ENCODE measurements around the gene TNS1. TPM values are rescaled to one million over a fixed set of nuclear protein-coding genes. Genes with fewer than 3 reads are reported as not detected.
A peak's percentile ranks its signal among the peaks of the same experiment; 100 is the strongest.

The TNS1 gene
- polyA plus RNA-seq, 1 donor from 2014 or later = not detected

DNA sequence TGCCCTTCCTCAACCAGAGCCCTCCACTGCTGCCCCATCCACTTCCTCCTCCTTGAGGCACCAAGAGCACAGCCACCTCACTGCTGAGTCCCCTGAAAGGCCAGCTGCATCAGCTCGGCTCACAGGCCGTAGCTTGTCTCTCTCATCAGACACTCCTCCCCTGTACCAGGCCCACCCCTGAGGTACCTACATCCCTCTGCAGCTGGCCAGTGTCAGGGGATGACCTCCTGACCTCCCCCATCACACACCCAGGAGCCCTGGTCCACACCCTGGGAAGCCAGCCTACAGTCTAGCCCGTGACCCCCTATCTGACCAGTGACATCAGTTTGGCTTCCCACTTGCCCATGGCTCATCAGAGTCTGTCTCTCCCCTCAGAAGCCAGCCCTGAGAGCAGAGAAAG is 205.6 kb downstream of the TNS1 start:
- no peaks in the 10 kb centered on the region for H3K9me3 Mint-ChIP-seq
- H3K27me3 Mint-ChIP-seq = no peaks in the 10 kb centered on the region
- H3K27ac Mint-ChIP-seq = no peak overlapping the region
- peaks cover 9 to 15% (median 13%) of the 10 kb centered on the region in 3 donors for H3K4me1 Mint-ChIP-seq
- peaks cover 3% of the 10 kb centered on the region for H3K36me3 Mint-ChIP-seq
- no peak overlapping the region for H3K4me3 Mint-ChIP-seq

GRCh38 chr2:217795706-217796465 is 206.9 kb downstream of the TNS1 start:
- H3K27ac Mint-ChIP-seq = peak overlapping the region in 1 of 3 donors; percentile 31
- H3K9me3 Mint-ChIP-seq = peaks cover 0 to 1% (median 0%) of the 10 kb centered on the region in 3 donors
- no peaks in the 10 kb centered on the region for H3K27me3 Mint-ChIP-seq
- peaks cover 9 to 17% (median 17%) of the 10 kb centered on the region in 3 donors for H3K4me1 Mint-ChIP-seq
- peaks cover 1% of the 10 kb centered on the region for H3K36me3 Mint-ChIP-seq
- H3K4me3 Mint-ChIP-seq = no peak overlapping the region

DNA sequence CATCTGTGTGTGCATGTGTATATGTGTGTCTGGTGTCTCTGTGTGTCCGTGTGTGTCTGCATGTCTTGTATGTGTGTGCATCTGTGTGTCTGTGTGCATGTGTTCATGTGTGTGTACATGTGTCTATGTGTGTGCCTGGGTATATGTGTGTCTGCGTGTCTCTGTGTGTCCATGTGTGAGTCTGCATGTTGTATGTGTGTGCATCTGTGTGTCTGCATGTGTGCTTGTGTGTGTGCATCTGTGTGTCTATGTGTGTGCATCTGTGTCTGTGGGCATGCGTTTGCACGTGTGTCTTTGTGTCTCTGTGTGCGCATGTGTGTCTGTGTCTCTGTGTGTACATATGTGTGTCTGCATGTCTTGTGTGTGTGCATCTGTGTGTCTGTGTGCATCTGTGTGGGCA is 207.7 kb downstream of the TNS1 start:
- no peaks in the 10 kb centered on the region for H3K27me3 Mint-ChIP-seq
- H3K4me3 Mint-ChIP-seq = no peak overlapping the region
- H3K27ac Mint-ChIP-seq = no peak overlapping the region

GRCh38 chr2:217794133-217794986 is 208.4 kb downstream of the TNS1 start:
- H3K27me3 Mint-ChIP-seq = no peaks in the 10 kb centered on the region
- H3K9me3 Mint-ChIP-seq = peaks cover 0 to 1% (median 0%) of the 10 kb centered on the region in 3 donors
- no peak overlapping the region for H3K4me3 Mint-ChIP-seq
- H3K4me1 Mint-ChIP-seq = peaks cover 19% of the 10 kb centered on the region in 3 donors
- no peaks in the 10 kb centered on the region for H3K36me3 Mint-ChIP-seq
- H3K27ac Mint-ChIP-seq = no peak overlapping the region

More for the DNA sequence above, 207.7 kb downstream of the TNS1 start:
- Mint-ChIP-seq H3K36me3 (no peaks in the 10 kb centered on the region), H3K9me3 (peaks cover 0 to 1% (median 0%) of the 10 kb centered on the region in 3 donors), H3K4me1 (peaks cover 17 to 22% (median 19%) of the 10 kb centered on the region in 3 donors)

- Mint-ChIP-seq H3K4me1 (peaks cover 13 to 16% (median 13%) of the 10 kb centered on the region in 3 donors), H3K27ac (no peak overlapping the region), H3K9me3 (peaks cover 0 to 1% (median 0%) of the 10 kb centered on the region in 3 donors), H3K27me3 (no peaks in the 10 kb centered on the region), H3K36me3 (no peaks in the 10 kb centered on the region), H3K4me3 (no peak overlapping the region)
These were observed 209.1 kb downstream of the TNS1 start for GRCh38 chr2:217793566-217794132.

DNA sequence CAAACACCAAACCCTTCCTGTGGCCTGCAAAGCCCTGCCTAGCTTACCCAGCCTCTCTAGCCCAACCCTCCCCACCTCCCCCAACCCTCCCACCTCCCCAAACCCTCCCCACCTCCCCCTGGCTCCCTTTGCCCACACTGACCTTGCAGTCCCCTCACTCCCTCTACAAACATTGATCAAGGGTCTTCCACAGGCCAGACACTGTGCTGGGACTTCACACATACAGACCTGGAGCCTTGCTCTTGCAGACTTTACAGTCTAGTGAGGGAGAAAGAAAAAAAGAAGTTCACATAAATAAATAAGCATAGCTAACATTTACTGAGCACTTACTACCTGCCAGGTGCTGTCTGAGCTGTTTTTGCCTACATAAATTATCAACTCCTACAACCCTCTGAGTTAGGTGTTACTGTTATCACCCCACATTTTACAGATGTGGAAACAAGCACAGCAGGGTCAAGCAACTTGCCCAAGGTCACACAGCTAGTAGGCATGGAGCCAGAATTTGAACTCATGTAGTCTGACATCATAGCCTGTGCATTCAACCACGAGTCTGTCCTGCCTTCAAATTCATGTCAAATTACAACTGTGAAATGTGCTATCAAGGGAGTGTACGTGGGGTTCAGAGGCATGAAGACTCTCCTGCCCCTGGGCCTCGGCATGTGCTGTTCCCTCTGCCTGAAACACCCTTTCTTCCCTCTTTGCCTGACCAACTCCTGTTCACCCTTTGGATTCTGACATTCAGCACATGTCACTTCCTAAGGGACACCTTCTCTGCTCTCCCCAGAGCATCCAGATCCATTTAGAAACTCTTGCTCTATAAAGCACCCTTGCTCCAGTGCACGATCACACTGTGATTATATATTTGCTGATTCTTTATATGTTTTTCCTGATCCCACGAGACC is 209.9 kb downstream of the TNS1 start:
- no peaks in the 10 kb centered on the region for H3K27me3 Mint-ChIP-seq
- peaks cover 11 to 16% (median 13%) of the 10 kb centered on the region in 3 donors for H3K4me1 Mint-ChIP-seq
- H3K4me3 Mint-ChIP-seq = no peak overlapping the region
- no peaks in the 10 kb centered on the region for H3K36me3 Mint-ChIP-seq
- peak overlapping the region in 1 of 3 donors; percentile 2 for H3K27ac Mint-ChIP-seq
- H3K9me3 Mint-ChIP-seq = peaks cover 0 to 1% (median 0%) of the 10 kb centered on the region in 3 donors

- Mint-ChIP-seq H3K36me3 (no peaks in the 10 kb centered on the region), H3K27ac (no peak overlapping the region), H3K9me3 (peaks cover 0 to 1% (median 0%) of the 10 kb centered on the region in 3 donors), H3K27me3 (no peaks in the 10 kb centered on the region), H3K4me3 (no peak overlapping the region), H3K4me1 (peaks cover 7 to 13% (median 7%) of the 10 kb centered on the region in 3 donors)
These were observed 211.2 kb downstream of the TNS1 start for GRCh38 chr2:217791551-217791950.

GRCh38 chr2:217790681-217791392 is 212.0 kb downstream of the TNS1 start:
- Mint-ChIP-seq H3K4me3 (peak overlapping the region; percentile 18 to 90 (median 80)), H3K9me3 (peaks cover 0 to 1% (median 0%) of the 10 kb centered on the region in 3 donors), H3K36me3 (no peaks in the 10 kb centered on the region), H3K4me1 (peaks cover 7 to 13% (median 7%) of the 10 kb centered on the region in 3 donors), H3K27me3 (no peaks in the 10 kb centered on the region), H3K27ac (peak overlapping the region in 1 of 3 donors; percentile 27)

- no peaks in the 10 kb centered on the region for H3K27me3 Mint-ChIP-seq
- peaks cover 10 to 17% (median 10%) of the 10 kb centered on the region in 3 donors for H3K4me1 Mint-ChIP-seq
- H3K4me3 Mint-ChIP-seq = peak overlapping the region; percentile 79 to 90 (median 86)
- H3K27ac Mint-ChIP-seq = peak overlapping the region in 2 of 3 donors; percentile 27 to 71
- no peaks in the 10 kb centered on the region for H3K36me3 Mint-ChIP-seq
- peaks cover 0 to 1% (median 0%) of the 10 kb centered on the region in 3 donors for H3K9me3 Mint-ChIP-seq
These were observed 212.6 kb downstream of the TNS1 start for GRCh38 chr2:217790195-217790594.

DNA sequence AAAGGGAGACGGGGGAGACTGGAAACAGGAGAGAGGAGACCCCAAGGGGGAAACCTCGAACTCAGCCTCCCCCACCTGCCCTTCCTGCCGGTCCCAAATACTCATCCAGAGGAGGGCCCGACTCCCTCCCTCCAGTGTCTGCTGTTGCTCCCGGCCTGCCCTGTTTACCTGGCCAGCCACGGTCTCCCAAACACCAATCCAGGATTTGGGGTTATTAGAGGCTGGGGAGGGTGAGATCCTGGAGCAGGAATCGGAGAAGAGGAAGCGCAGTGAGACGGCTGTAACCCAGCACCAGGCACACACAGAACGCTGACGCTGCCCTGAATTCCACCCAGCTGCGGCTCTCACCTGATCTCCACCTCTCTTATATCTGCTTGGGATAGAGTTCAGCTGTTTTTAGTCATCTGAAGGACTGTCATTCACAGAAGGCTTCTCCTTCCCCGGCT is 213.0 kb downstream of the TNS1 start:
- peaks cover 0 to 1% (median 0%) of the 10 kb centered on the region in 3 donors for H3K9me3 Mint-ChIP-seq
- H3K36me3 Mint-ChIP-seq = no peaks in the 10 kb centered on the region
- H3K27ac Mint-ChIP-seq = peak overlapping the region in 1 of 3 donors; percentile 71
- peak overlapping the region; percentile 79 to 90 (median 86) for H3K4me3 Mint-ChIP-seq
- H3K4me1 Mint-ChIP-seq = peaks cover 10 to 18% (median 10%) of the 10 kb centered on the region in 3 donors
- no peaks in the 10 kb centered on the region for H3K27me3 Mint-ChIP-seq

DNA sequence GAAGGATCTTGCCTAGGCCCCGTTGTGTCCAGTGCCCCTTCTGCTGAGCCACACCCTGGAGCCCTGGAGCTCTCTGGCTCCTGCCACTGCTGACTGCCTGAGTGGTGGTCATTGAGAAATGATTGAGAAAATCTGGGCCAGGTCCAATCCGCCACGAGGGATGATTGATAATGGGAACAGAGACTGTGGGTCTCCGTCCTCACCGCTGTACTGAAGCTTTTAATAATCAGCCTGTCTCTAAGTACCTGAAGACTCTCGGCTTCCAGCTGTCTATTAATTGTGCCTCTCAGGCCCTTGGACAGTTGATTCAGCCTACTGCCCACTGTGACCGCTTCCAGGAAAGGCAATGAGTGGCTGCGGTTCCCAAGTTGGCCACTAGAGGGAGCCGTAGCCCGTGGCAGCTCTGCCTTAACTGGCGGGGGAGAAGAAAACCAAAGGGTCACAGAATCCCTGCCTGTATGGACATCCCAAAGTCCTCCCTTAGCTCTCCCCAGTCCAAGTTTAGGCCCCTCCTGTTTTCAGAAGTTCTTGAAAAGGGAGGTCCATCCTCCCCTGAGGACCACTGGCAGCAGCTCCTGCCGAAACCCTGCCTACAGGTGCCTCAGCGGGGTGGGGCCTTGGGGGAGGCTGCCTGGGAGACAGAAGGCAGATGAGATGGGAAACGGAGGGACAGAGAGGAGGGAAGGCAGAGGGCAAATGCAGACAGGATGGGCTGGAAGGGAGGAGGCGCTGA is 213.6 kb downstream of the TNS1 start:
- H3K9me3 Mint-ChIP-seq = peaks cover 0 to 1% (median 0%) of the 10 kb centered on the region in 3 donors
- peak overlapping the region in 3 of 4 donors; percentile 83 to 90 (median 85) for H3K4me3 Mint-ChIP-seq
- peaks cover 10 to 18% (median 10%) of the 10 kb centered on the region in 3 donors for H3K4me1 Mint-ChIP-seq
- no peaks in the 10 kb centered on the region for H3K27me3 Mint-ChIP-seq
- H3K36me3 Mint-ChIP-seq = no peaks in the 10 kb centered on the region
- H3K27ac Mint-ChIP-seq = no peak overlapping the region

GRCh38 chr2:217788669-217789002 is 214.2 kb downstream of the TNS1 start:
- Mint-ChIP-seq H3K4me1 (peaks cover 10 to 18% (median 10%) of the 10 kb centered on the region in 3 donors), H3K9me3 (peaks cover 0 to 1% (median 0%) of the 10 kb centered on the region in 3 donors), H3K4me3 (peak overlapping the region in 1 of 4 donors; percentile 31), H3K27me3 (no peaks in the 10 kb centered on the region), H3K36me3 (no peaks in the 10 kb centered on the region), H3K27ac (no peak overlapping the region)
